GM12878 (cell line): Measurements from ENCODE around the gene SOX6. TPM values are rescaled to one million over a fixed set of nuclear protein-coding genes. Genes with fewer than 3 reads are reported as not detected.

Experiments used
- ATAC-seq: fragments of 200-7000 bp; cut with Tn5 transposase; 3 replicates; pipeline ENCODE4 v1.9.1; 2020; ENCODE audit warnings: mild to moderate bottlenecking, moderate library complexity
- BruUV-seq: library from RNA; stranded (reverse); fragments of 400-500 nt; replicated peaks from 2 replicates; lab custom pipeline; 2021; lab: Mats Ljungman, UMichigan
- CTCF ChIA-PET: fragments of 300-600 bp; sonication (Branson Sonifier 250); formaldehyde crosslinking; extraction: SDS; loops from one replicate; lab custom pipeline; 2021; ENCODE audit warnings: inconsistent platforms; lab: Yijun Ruan, JAX
- POLR2A ChIA-PET: fragments of 350-600 bp; formaldehyde crosslinking; extraction: SDS; loops from one replicate; lab custom pipeline; 2021; ENCODE audit warnings: inconsistent platforms; lab: Charles Lee
- RAD21 ChIA-PET: fragments of 300-600 bp; sonication (Branson Sonifier 250); formaldehyde crosslinking; loops from one replicate; lab custom pipeline; 2023; ENCODE audit warnings: antibody characterized with exemption; ENCODE audit not compliant: unreplicated experiment; lab: Charles Lee
- SMC1A ChIA-PET: fragments of 300-600 bp; sonication (Branson Sonifier 250); formaldehyde crosslinking; loops from one replicate; lab custom pipeline; 2023; ENCODE audit not compliant: unreplicated experiment, uncharacterized antibody; lab: Charles Lee
- DNase-seq: peaks from one replicate; pipeline ENCODE4 v3.0.0-alpha.2; 2011; ENCODE audit warnings: low read depth, low spot score
- FAIRE-seq: peaks from 3 replicates; lab custom pipeline; 2011; peaks lifted over from hg19 to GRCh38; lab: Jason Lieb, UNC
- H2AFZ ChIP-seq: 2 replicates; pipeline ENCODE4 v1.6.0; 2011; ENCODE audit warnings: low read depth, low read length, control low read depth; ENCODE audit not compliant: control insufficient read depth
- H3K27ac ChIP-seq: 2 replicates; pipeline ENCODE4 v1.5.1; 2011; ENCODE audit warnings: control low read depth; ENCODE audit not compliant: control insufficient read depth, insufficient read depth
- H3K27me3 ChIP-seq, 2 experiments: replicated peaks in 1 of 2; 2 replicates each; pipeline versions ENCODE4 v1.6.0 to v1.6.1; 2011; ENCODE audit warnings: low read length in 1 of 2; ENCODE audit not compliant: control insufficient read depth in 2 of 2, insufficient read depth in 2 of 2
- H3K36me3 ChIP-seq, 2 experiments: 2 replicates each; pipeline ENCODE4 v1.5.1; 2011; ENCODE audit warnings: low read length in 1 of 2; ENCODE audit not compliant: control insufficient read depth in 2 of 2, insufficient read depth in 2 of 2
- H3K4me1 ChIP-seq: 2 replicates; pipeline ENCODE4 v1.6.1; 2011; ENCODE audit warnings: mild to moderate bottlenecking, low read length, moderate library complexity, mixed read lengths; ENCODE audit not compliant: control insufficient read depth, insufficient read depth
- H3K4me2 ChIP-seq: 2 replicates; pipeline ENCODE4 v1.6.0; 2011; ENCODE audit warnings: control low read depth; ENCODE audit not compliant: control insufficient read depth, insufficient read depth
- H3K4me3 ChIP-seq: fragments of 200-600 bp; sonication (generic); 2 replicates; pipeline ENCODE4 v1.5.1; 2016
- H3K79me2 ChIP-seq: 2 replicates; pipeline ENCODE4 v1.6.0; 2011; ENCODE audit warnings: low read length; ENCODE audit not compliant: control insufficient read depth, insufficient read depth
- H3K9ac ChIP-seq: 2 replicates; pipeline ENCODE4 v1.8.0; 2011; ENCODE audit warnings: low read length, control low read depth, mixed read lengths; ENCODE audit not compliant: control insufficient read depth, insufficient read depth
- H3K9me3 ChIP-seq: replicated peaks from 3 replicates; pipeline ENCODE4 v1.5.1; 2011; ENCODE audit warnings: mild to moderate bottlenecking, low read length; ENCODE audit not compliant: control insufficient read depth, insufficient read depth
- H4K20me1 ChIP-seq: 2 replicates; pipeline ENCODE4 v1.6.0; 2011; ENCODE audit not compliant: control insufficient read depth, insufficient read depth
- BCL11A ChIP-seq: IDR thresholded peaks from 2 replicates; pipeline ENCODE4 v1.6.1; 2011; ENCODE audit warnings: low read depth, low read length
- CHD4 ChIP-seq: fragments of 200-600 bp; sonication (generic); IDR thresholded peaks from 2 replicates; pipeline ENCODE4 v1.6.1; 2016; ENCODE audit warnings: mild to moderate bottlenecking
- ELK1 ChIP-seq: IDR thresholded peaks from 2 replicates; pipeline ENCODE4 v1.6.1; 2012; ENCODE audit warnings: low read depth, low read length, improper control_type of control experiment
- GABPA ChIP-seq: IDR thresholded peaks from 2 replicates; pipeline ENCODE4 v1.6.1; 2014; ENCODE audit warnings: antibody characterized with exemption, low read depth, mild to moderate bottlenecking, inconsistent platforms
- GATAD2B ChIP-seq: fragments of 450-650 bp; conservative IDR thresholded peaks from 2 replicates; pipeline ENCODE4 v1.6.1; 2017; ENCODE audit warnings: low read depth, mild to moderate bottlenecking, moderate library complexity
- HCFC1 ChIP-seq: fragments of 150-350 bp; IDR thresholded peaks from 2 replicates; pipeline ENCODE4 v1.6.1; 2014; ENCODE audit warnings: low read length
- HDAC2 ChIP-seq: fragments of 200-600 bp; sonication (generic); IDR thresholded peaks from 2 replicates; pipeline ENCODE4 v1.6.1; 2017
- LARP7 ChIP-seq: fragments of 450-650 bp; IDR thresholded peaks from 2 replicates; pipeline ENCODE4 v1.6.1; 2017; ENCODE audit warnings: mild to moderate bottlenecking
- NBN ChIP-seq: fragments of 450-650 bp; IDR thresholded peaks from 2 replicates; pipeline ENCODE4 v1.6.1; 2016
- POLR2A ChIP-seq: IDR thresholded peaks from 2 replicates; pipeline ENCODE4 v1.6.1; 2011; ENCODE audit warnings: low read depth, mild to moderate bottlenecking, low read length
- POLR2AphosphoS5 ChIP-seq: IDR thresholded peaks from 2 replicates; pipeline ENCODE4 v1.6.1; 2011; ENCODE audit warnings: mild to moderate bottlenecking, low read length, inconsistent platforms
- POU2F2 ChIP-seq: IDR thresholded peaks from 3 replicates; pipeline ENCODE4 v1.6.1; 2011; ENCODE audit warnings: low read depth, mild to moderate bottlenecking, low read length, borderline replicate concordance
- RAD21 ChIP-seq: IDR thresholded peaks from 2 replicates; pipeline ENCODE4 v1.6.1; 2011; ENCODE audit warnings: mild to moderate bottlenecking, low read depth, low read length, moderate library complexity; ENCODE audit not compliant: insufficient read depth
- SRF ChIP-seq, 2 experiments: IDR thresholded peaks; 2 replicates each; pipeline ENCODE4 v1.6.1; 2011; ENCODE audit warnings: low read depth in 2 of 2, low read length in 2 of 2, mild to moderate bottlenecking in 1 of 2, moderate library complexity in 1 of 2
- ZBED1 ChIP-seq: IDR thresholded peaks from 2 replicates; pipeline ENCODE4 v1.6.1; 2016; ENCODE audit warnings: borderline replicate concordance
- ZNF207 ChIP-seq: fragments of 450-650 bp; IDR thresholded peaks from 2 replicates; pipeline ENCODE4 v1.6.1; 2014; ENCODE audit warnings: antibody characterized with exemption, mild to moderate bottlenecking, borderline replicate concordance
- in situ Hi-C: fragments of 300-500 bp; cut with MboI; formaldehyde crosslinking; loops from 9 replicates; pipeline ENCODE4 v1.14.3; 2018; ENCODE audit warnings: mixed read lengths
- intact Hi-C: fragments of 100-400 bp; cut with micrococcal nuclease; formaldehyde crosslinking; loops from one replicate; pipeline ENCODE4 v1.14.2; 2022; ENCODE audit not compliant: unreplicated experiment
- polyA plus RNA-seq, 11 experiments: library from polyadenylated mRNA; depleted of rRNA in 4 of 11; unstranded in 6 of 11; stranded (reverse) in 5 of 11; fragments of >200 nt; fragmentation: Nextera tagmentation in 4 of 11; fragmentation: Illumina TruSeq in 1 of 11; extraction: Ambion mirVana in 4 of 11; extraction: Trizol in 1 of 11; gene quantifications; 1 replicate in 1 of 11; 2 replicates in 10 of 11; pipeline versions ENCODE4 v1.2.1 to v1.2.3, GENCODE V29; 2011 to 2016; ENCODE audit warnings: inconsistent platforms in 2 of 11, missing spikeins in 2 of 11, low read depth in 1 of 11
- total RNA-seq, 4 experiments: library from RNA; depleted of rRNA in 3 of 4; stranded (reverse); fragments of >200 nt in 3 of 4; fragmentation: Illumina TruSeq in 1 of 4; extraction: Trizol in 1 of 4; gene quantifications; 2 replicates each; pipeline versions ENCODE4 v1.2.1 to v1.2.3, GENCODE V29; 2013 to 2021
- TF ChIP-seq, protein P1 (sequence below): IDR thresholded peaks from 2 replicates; pipeline ENCODE4 v1.6.1; 2011; ENCODE audit warnings: borderline replicate concordance, low read depth, mild to moderate bottlenecking, moderate library complexity, low read length; ENCODE audit not compliant: insufficient read depth, poor library complexity, severe bottlenecking
- TF ChIP-seq, protein P2 (sequence below): fragments of 150-350 bp; IDR thresholded peaks from 2 replicates; pipeline ENCODE4 v1.6.1; 2016; ENCODE audit warnings: low read depth, low read length
- TF ChIP-seq, protein P3 (sequence below): IDR thresholded peaks from 2 replicates; pipeline ENCODE4 v1.6.1; 2011; ENCODE audit warnings: borderline replicate concordance, low read depth, mild to moderate bottlenecking, moderate library complexity, mixed read lengths, low read length; ENCODE audit not compliant: insufficient read depth; ENCODE audit errors: extremely low read length

SOX6 gene
- total and polyA plus RNA-seq, 10 of the 15 experiments (the other 5 are each of a cell fraction or from before 2014, with no cell fraction given): 0.03 to 0.71 (median 0.29) TPM; not detected in 4

DNA sequence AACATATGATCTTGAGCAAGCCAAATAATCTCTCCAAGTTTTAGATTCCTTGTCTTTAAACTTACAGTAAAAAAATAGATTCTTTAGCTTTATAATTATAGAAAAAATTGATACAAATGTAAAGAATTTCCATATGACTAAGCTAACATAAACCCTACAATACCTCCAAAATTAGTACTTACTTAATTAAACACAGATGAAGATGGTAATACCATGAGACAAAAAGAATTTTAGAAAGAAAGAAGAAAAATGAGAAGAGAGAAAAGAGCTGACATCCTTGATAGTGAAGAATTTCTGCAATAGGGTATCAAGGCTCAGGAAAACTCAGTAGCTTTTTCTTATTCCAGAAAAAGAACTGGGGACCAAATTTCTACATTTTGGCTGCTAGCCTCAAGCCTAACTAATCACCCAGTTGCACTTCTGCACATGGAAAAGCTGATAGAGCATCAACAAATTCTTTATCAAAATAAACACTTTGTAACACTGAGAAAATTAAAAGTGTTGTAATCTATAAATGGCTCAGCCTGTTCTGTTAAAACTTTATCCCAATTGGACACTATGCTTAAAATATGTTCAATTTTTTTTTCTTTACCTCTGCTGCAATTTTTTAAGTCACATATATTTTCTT is 24.7 kb upstream of the SOX6 start:
- H3K36me3 ChIP-seq: no peaks in the 10 kb centered on the region
- ATAC-seq (no peak), FAIRE-seq (no peak), DNase-seq (no peak)
- no peak overlapping the region for H2AFZ ChIP-seq
- no peak overlapping the region for H3K4me3 ChIP-seq
- in situ Hi-C loops: no loop called here
- H4K20me1 ChIP-seq: no peaks in the 10 kb centered on the region
- SMC1A ChIA-PET: no interaction called here
- no peak overlapping the region for H3K4me2 ChIP-seq
- POLR2A ChIA-PET: no interaction called here
- RAD21 ChIA-PET: no interaction called here
- no peak overlapping the region for H3K9ac ChIP-seq
- no peaks in the 10 kb centered on the region for H3K79me2 ChIP-seq
- no TSS peak for BruUV-seq
- H3K4me1 ChIP-seq: no peaks in the 10 kb centered on the region
- H3K27me3 ChIP-seq: no peaks in the 10 kb centered on the region
- TF ChIP-seq ZBED1: no peak
- no peak for TF ChIP-seq LARP7
- TF ChIP-seq CHD4: no peak
- TF ChIP-seq POU2F2: no peak
- TF ChIP-seq, protein P1, sequence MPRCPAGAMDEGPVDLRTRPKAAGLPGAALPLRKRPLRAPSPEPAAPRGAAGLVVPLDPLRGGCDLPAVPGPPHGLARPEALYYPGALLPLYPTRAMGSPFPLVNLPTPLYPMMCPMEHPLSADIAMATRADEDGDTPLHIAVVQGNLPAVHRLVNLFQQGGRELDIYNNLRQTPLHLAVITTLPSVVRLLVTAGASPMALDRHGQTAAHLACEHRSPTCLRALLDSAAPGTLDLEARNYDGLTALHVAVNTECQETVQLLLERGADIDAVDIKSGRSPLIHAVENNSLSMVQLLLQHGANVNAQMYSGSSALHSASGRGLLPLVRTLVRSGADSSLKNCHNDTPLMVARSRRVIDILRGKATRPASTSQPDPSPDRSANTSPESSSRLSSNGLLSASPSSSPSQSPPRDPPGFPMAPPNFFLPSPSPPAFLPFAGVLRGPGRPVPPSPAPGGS: no peak
- TF ChIP-seq BCL11A: no peak
- TF ChIP-seq, protein P2, sequence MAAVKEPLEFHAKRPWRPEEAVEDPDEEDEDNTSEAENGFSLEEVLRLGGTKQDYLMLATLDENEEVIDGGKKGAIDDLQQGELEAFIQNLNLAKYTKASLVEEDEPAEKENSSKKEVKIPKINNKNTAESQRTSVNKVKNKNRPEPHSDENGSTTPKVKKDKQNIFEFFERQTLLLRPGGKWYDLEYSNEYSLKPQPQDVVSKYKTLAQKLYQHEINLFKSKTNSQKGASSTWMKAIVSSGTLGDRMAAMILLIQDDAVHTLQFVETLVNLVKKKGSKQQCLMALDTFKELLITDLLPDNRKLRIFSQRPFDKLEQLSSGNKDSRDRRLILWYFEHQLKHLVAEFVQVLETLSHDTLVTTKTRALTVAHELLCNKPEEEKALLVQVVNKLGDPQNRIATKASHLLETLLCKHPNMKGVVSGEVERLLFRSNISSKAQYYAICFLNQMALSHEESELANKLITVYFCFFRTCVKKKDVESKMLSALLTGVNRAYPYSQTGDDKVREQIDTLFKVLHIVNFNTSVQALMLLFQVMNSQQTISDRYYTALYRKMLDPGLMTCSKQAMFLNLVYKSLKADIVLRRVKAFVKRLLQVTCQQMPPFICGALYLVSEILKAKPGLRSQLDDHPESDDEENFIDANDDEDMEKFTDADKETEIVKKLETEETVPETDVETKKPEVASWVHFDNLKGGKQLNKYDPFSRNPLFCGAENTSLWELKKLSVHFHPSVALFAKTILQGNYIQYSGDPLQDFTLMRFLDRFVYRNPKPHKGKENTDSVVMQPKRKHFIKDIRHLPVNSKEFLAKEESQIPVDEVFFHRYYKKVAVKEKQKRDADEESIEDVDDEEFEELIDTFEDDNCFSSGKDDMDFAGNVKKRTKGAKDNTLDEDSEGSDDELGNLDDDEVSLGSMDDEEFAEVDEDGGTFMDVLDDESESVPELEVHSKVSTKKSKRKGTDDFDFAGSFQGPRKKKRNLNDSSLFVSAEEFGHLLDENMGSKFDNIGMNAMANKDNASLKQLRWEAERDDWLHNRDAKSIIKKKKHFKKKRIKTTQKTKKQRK: no peak
- TF ChIP-seq HDAC2: no peak
- no peak for TF ChIP-seq POLR2A
- TF ChIP-seq GABPA: no peak
- TF ChIP-seq GATAD2B: no peak
- TF ChIP-seq RAD21: no peak
- TF ChIP-seq ELK1: no peak
- no peak for TF ChIP-seq NBN
- TF ChIP-seq POLR2AphosphoS5: no peak
- no peak for TF ChIP-seq HCFC1
- TF ChIP-seq SRF (IDR thresholded peaks at IDR 0.05; ENCODE audit: low read depth in 2 of 2, low read length in 2 of 2): no peak
- no peak for TF ChIP-seq ZNF207
- TF ChIP-seq, protein P3, sequence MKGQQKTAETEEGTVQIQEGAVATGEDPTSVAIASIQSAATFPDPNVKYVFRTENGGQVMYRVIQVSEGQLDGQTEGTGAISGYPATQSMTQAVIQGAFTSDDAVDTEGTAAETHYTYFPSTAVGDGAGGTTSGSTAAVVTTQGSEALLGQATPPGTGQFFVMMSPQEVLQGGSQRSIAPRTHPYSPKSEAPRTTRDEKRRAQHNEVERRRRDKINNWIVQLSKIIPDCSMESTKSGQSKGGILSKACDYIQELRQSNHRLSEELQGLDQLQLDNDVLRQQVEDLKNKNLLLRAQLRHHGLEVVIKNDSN: no peak
- intact Hi-C loops: no loop called here
- CTCF ChIA-PET: no interaction called here
- no peak overlapping the region for H3K27ac ChIP-seq
- H3K9me3 ChIP-seq: no peaks in the 10 kb centered on the region
